HG03025 (cell line): ENCODE results near the gene DLEU7.

Experiments used
- ATAC-seq: cut with Tn5 transposase; IDR thresholded peaks from one replicate; pipeline ENCODE4 v1.9.1; 2021; ENCODE audit warnings: mild to moderate bottlenecking, moderate library complexity; ENCODE audit not compliant: unreplicated experiment, low FRiP score

The DLEU7 gene

DNA sequence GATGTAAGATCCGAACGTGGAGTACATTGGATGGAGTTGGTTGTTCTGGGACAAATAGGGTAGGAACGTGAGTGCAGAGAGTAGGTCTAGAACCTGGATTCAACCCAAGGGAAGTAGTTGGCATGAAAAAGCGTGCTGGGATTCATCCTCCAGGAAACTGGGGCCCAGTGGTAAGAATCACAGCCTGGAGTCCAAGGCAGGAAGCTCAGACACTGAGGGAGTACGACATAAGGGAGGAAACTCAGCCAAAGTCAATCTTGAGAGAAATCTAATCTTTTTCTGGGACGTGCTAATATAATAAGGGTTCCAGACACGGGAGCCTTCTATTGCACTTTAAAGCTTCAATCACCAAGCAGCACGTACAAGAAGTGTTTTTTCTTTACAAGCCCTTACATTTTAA is 46.4 kb downstream of the DLEU7 start:
- no peak for ATAC-seq

DNA sequence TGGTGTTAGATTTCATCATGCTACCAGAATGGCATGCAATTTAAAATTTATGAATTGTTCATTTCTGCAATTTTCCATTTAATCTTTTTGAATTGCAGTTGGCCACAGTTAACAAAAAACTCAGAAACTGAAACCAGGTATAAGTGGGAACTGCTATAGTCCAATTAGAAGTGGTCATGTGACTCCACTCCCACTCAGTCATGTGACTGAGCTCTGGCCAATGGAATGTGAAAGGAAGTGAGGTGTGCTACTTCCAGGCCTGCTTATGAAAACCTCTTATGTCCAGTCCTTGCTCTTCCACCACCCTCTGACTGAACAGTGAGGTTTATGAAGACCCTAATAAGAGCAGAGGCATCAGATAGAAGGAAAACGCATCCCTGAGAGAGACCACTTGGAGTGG is 47.0 kb downstream of the DLEU7 start:
- ATAC-seq = no peak

DNA sequence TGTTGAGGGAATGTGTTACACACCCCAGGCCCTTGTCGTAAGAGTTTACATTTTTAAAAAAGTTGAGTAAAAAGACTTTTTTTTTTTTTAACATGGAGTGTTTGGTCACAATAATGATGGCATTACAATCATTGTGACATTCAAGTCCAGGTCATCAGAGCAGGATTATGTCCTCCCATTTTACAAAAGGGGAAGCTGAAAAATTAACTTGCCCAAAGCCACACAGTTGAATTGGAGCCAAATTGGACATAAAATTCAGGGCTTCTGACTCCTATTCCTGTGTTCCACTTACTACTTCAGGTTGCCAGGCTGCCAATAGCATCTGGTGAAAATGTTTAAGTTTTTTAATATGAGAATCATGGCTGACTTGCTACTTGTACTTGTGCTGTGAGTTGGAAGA is 49.3 kb downstream of the DLEU7 start:
- ATAC-seq = no peak

DNA sequence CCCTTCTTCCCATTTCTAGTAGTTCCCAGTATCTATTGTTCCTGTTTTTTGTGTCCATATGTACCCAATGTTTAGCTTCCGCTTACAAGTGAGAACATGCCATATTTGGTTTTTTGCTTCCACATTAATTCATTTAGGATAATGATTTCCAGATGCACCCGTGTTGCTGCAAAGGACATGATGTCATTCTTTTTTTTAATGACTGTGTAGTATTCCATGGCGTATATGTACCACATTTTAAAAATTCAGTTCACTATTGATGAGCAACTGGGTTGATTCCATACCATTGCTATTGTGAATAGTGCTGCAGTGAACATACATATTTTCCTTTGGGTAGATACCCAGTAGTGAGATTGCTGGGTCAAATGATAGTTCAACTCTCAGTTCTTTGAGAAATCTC is 50.5 kb downstream of the DLEU7 start:
- no peak for ATAC-seq

DNA sequence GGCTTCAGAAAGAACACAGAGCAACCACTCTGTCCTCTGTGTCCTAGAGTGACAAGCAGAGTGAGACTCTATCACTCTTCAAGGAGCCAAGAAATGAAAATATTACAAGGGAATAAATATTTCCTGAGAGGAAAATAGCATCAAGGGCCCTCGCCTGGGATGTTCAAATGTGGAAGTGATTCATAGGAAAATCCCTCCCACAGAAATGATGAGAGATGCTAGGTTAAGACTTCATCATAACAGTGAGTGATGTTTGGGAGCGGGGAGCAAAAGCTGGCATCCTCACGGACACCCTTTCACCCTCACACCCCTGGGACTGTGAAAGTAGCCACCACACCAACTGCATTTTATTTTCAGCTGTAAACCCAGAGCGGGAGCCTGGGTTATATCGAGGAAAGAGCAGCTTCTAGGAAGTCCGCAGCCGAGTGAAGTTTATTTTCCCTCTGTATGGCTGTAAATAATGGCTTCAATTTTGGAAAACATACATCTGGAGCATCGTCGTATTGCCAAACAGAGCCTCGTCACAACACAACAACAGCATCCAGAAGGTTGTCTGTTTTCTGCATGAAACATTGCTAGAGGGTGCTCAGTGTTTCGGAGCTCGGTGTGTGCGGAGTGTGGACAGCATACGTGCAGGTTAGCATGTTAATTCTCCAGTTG is 54.8 kb downstream of the DLEU7 start:
- ATAC-seq = no peak

DNA sequence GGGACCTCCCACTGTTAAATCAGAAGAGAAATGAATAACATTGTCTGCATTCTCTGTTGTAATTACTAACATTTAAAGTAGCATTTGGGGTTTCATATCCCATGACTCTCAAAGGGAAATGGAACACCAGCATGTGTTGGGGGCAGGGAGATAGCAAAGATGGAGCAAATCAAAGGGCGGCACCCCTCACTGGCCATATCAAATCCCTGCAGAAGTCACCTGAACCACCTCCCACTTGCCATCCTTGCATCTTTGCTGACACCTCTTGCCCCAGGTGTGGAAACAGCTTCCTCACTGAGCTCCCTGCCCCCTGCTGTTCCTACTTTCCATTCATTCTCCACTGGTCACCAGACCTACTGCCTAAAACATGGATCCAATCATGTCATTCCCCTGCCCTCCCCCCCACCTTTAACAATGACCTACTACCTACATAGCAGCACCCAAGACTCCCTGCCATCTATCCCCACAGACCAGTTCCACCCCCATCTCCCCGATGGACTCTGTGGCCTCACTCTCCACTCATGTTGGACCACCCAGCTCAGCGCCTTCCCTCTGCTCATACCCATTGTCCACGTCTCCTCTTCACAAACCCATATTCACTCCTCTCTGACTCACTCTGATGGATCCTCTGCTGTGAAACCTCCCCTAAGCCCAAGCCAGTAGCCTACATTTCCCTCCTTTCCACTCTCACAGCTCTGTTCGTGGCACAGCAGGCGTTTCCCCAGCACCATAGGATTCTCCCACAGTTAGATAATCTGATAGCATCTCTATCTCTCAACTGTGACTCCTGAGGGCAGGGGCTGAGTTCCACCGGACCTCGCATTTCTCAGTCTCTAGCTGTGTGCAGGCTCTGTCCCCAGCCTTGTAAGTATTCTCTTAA is 55.9 kb downstream of the DLEU7 start:
- no peak for ATAC-seq

DNA sequence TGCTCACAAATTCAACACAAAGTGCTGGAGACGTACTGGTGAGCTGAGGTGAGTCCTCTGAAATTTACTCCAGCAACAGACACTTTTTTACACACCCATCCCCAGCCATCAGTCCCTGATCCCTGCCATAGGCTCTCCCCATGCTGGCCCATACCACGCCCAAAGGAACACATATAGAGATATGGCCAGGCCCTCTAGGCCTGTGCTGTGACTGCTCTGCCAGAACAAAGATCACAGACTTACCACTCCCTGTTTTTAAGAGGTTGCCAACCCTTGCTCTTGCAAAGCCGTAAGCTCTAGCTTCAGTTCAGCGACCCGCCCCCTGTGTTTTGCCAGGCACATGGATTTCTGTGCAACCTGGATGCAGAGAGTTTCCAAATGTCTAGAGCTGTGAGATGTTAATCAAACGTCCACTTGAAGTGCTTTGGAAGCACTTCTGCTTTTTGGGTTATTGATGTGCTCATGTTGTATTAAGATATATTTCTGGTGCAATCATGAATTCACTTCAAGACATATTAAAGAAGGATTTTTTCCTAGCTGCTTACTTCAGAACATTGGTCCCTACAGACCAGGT is 59.7 kb downstream of the DLEU7 start:
- no peak for ATAC-seq

DNA sequence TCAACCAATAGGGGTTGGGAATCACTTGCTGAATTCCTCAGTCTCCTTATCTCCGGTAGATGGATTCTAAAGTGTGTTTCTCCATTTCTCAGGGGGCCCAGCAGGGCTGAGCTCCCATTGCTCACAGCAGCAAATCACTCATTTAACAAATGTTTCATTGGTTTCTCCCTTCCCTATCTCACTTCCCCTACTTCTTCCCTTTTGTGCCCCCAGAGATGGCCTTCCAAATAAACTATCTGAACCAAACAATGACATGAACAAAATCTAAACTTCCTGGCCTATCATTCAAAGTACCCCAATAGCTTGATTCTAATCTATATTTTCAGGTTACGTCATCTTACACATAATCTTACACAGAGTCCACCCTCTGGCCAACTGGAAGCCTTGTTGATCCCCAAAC is 60.4 kb downstream of the DLEU7 start:
- no peak for ATAC-seq

DNA sequence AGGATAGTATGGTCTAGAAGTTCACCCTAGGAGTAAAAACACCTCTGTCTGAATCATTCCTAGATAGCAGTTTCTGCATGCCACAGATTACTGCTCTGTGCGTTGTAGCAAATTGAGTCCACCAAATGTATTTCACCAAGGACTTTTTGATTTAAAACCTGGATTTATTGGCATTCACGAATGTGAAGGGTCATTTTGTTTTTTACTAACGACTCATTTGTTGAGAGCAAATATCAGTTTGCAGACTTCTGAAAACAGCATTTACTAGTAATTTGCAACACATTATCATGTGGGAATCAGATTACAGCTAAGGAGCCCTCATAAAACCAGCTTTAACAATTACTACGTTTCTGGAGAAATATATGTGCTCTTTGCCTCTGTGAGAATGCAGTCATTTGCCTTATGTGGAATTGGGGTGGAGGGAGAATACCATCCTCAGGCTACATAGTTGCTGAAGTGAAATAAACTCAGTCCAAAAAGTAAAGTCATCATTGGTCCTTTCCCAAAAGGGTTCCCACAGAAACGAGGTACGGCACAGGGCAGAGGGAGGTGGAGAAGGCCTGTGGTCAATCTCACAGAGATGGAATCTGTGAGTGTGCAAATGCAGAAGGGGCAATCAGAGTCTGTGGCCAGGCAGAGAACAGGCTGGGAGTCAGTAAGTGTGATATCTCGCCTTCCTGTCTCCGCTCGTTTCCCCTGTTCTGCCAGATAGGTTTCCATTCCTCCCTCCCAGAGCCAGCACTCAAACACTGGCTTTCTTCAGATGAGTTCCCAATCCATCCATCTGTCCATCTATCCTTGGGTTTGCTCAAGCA is 63.1 kb downstream of the DLEU7 start:
- no peak for ATAC-seq

DNA sequence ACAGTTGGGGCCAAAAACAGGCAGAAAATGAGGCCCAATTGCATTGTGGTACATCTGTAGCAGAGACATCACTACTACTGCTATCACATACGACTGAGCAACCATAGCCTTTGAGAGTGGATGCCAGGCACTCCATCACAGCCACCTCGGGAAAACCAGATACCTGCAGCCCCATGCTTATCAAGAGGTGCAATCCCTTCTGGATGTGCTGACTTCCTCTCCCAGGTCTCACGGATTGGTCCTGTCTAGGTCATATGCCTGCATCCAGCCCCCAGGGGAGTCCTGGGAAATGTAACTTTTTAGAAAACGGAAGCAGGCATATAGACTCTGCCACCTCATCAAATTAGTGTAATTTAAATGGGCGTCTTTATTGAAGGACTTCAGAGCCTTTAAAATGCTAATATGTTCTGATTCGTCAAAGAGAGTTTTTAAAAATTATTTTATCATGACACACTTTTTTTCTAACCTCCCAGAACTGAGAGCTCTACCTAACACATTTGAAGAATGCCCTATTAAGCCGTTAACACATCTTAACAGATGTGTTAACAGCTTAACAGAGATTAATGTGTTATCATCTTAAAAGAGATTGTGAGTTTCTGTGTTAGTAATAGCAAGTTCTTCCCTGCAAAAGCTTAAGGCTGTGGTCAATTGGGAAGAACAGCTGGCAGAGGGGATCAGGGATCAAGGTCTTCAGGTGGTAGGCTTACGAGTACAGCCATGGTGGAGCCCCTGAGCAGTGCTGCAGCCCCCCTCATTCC is 63.9 kb downstream of the DLEU7 start:
- ATAC-seq = no peak
